Prostate gland (tissue), 2 donors: ENCODE results near the gene ABHD2. TPM values are rescaled to one million over a fixed set of nuclear protein-coding genes. Genes with fewer than 3 reads are reported as not detected.

ENCODE experiments used
- DNase-seq: peaks from one replicate; pipeline ENCODE4 v3.0.0-alpha.2; 2019; ENCODE audit warnings: low spot score
- H3K27ac ChIP-seq, 2 donors: fragments of 200-600 bp; sonication (generic); 2 replicates each; pipeline ENCODE4 v1.5.1; 2017 to 2019
- H3K27me3 ChIP-seq: fragments of 200-600 bp; sonication (generic); replicated peaks from 2 replicates; pipeline ENCODE4 v1.5.1; 2019; ENCODE audit not compliant: insufficient read depth
- H3K36me3 ChIP-seq, 2 donors: fragments of 200-600 bp; sonication (generic); 1 replicate in 1 of 2; 2 replicates in 1 of 2; pipeline versions ENCODE4 v1.5.1 to v1.8.1; 2017 to 2019
- H3K4me1 ChIP-seq: fragments of 200-600 bp; sonication (generic); replicated peaks from 2 replicates; pipeline ENCODE4 v1.5.1; 2019
- H3K4me3 ChIP-seq, 2 donors: fragments of 200-600 bp; sonication (generic); 2 replicates each; pipeline ENCODE4 v1.5.1; 2017 to 2019
- H3K9me3 ChIP-seq: fragments of 200-600 bp; sonication (generic); 2 replicates; pipeline ENCODE4 v1.5.1; 2017
- CTCF ChIP-seq, 4 experiments: fragments of 200-600 bp in 2 of 4; fragments of 450-650 bp in 2 of 4; sonication (generic) in 2 of 4; IDR thresholded peaks; 1 replicate in 3 of 4; 2 replicates in 1 of 4; pipeline ENCODE4 v1.5.1; 2016 to 2019; ENCODE audit warnings: antibody characterized with exemption in 4 of 4, mild to moderate bottlenecking in 2 of 4, moderate library complexity in 2 of 4
- POLR2A ChIP-seq: fragments of 450-650 bp; IDR thresholded peaks from one replicate; pipeline ENCODE4 v1.6.1; 2016; ENCODE audit warnings: antibody characterized with exemption, mild to moderate bottlenecking
- POLR2AphosphoS5 ChIP-seq: sonication (generic); formaldehyde crosslinking; IDR thresholded peaks from one replicate; pipeline ENCODE4 v1.6.1; 2017; ENCODE audit warnings: antibody characterized with exemption
- WGBS: methylation state at CpG from one replicate; pipeline ENCODE4 v1.1.5; 2018; 5-methylcytosine and 5-hydroxymethylcytosine counted together
- intact Hi-C: fragments of 100-400 bp; cut with DNase I; formaldehyde crosslinking; loops from one replicate; pipeline ENCODE4 v1.14.2; 2022
- total RNA-seq, 2 donors: library from RNA; depleted of rRNA; stranded (reverse); fragments of >200 nt; gene quantifications; one replicate each; pipeline ENCODE4 v1.1.0, GENCODE V29; 2016

The ABHD2 gene
- total RNA-seq, 2 donors from 2014 or later = 111 to 253 TPM

DNA sequence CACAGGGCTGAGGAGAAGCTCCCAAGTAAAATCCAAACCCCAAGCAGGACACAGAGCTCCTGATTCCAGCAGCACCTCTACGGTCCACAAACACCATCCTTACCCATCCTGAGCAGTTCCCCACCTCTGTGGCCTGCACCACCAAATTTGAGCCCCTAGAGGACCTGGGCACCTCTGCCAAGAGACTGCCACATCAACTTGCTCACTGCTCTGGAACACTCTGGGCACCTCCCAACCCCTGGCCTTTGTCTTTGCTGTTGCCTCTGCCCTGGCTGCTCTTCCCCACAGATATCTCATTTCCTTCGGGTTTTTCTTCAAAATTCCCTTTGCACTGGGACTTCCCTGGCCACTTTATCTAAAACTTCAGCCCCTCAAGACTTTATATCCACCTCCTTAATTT, 127.4 kb downstream of the ABHD2 start:
- Histone ChIP-seq H3K9me3 (no peaks in the 10 kb centered on the region), H3K27ac (no peak overlapping the region), H3K4me1 (no peaks in the 10 kb centered on the region), H3K27me3 (no peaks in the 10 kb centered on the region), H3K36me3 (no peaks in the 10 kb centered on the region), H3K4me3 (no peak overlapping the region)
- no peak for DNase-seq
- TF ChIP-seq POLR2AphosphoS5 (no peak), CTCF (IDR thresholded peaks at IDR 0.05) (no peak), POLR2A (no peak)
- WGBS = 88% methylated on average over 2 of the region's 2 CpGs
- intact Hi-C loops = no loop called here

DNA sequence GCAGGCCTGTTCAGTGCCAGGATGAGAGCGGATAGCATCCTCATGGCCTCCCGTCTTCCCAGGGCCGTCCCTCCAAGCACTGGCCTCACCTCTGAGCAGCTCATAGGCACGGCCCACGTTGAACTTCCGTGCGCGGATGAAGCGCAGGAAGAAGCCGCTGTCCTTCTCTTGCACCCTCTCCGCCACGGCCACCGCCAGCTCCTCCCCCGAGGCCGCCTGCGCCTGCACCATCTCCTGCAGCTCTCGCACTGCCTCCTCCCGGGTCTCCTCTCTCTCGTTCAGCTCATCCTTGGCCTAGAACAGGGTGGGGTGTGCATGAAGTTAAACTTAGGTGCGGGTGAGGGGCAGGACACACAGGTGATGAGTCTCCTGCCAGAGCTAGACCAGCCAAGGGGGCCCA, 128.8 kb downstream of the ABHD2 start:
- H3K4me1 ChIP-seq = no peaks in the 10 kb centered on the region
- 93% methylated on average over 20 of the region's 20 CpGs for WGBS
- TF ChIP-seq POLR2A (no peak), CTCF (IDR thresholded peaks at IDR 0.05) (no peak), POLR2AphosphoS5 (no peak)
- no peaks in the 10 kb centered on the region for H3K36me3 ChIP-seq
- intact Hi-C loops = no loop called here
- H3K27ac ChIP-seq = no peak overlapping the region
- no peak overlapping the region for H3K4me3 ChIP-seq
- H3K27me3 ChIP-seq = no peaks in the 10 kb centered on the region
- DNase-seq = no peak
- H3K9me3 ChIP-seq = no peaks in the 10 kb centered on the region

DNA sequence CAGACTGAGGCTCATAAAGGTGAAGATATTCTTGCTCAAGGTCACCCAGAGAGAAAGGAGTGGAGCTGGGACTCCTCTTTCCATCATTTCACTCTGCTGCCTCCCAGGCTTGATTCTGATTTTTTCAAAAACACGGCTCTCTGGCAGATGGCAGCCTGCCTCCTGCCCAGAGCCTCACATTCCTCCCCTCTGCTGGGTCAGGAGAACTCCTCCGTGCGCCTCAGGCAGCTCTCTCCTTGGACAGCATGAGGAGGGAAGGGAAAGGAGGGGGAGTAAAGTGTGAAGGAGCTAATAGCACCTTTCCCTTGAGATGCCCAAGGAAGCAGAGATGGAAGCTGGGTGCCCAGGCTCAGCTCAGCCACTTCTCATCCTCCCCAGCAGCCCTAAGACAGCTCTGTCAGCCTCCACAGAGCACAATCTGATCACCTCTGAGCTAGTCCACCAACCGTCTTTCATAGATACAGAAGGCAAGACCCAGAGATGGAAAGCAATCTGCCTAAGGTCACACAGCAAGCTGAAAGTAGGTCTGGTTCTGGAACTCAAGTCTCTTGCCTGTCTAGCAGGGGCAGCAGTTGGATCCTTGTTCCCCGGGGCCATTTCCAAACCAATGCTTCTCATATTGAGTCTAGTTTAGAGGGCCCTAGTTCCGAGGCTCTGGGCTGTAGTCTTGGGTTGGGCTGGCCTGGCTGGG, 129.6 kb downstream of the ABHD2 start:
- no peaks in the 10 kb centered on the region for H3K36me3 ChIP-seq
- no peak for TF ChIP-seq POLR2A
- TF ChIP-seq CTCF (IDR thresholded peaks at IDR 0.05) = no peak
- TF ChIP-seq POLR2AphosphoS5 = no peak
- WGBS = 59% methylated on average over 6 of the region's 6 CpGs
- no peak for DNase-seq
- H3K27me3 ChIP-seq = no peaks in the 10 kb centered on the region
- H3K4me1 ChIP-seq = no peaks in the 10 kb centered on the region
- intact Hi-C loops = no loop called here
- H3K4me3 ChIP-seq = no peak overlapping the region
- no peaks in the 10 kb centered on the region for H3K9me3 ChIP-seq
- H3K27ac ChIP-seq = no peak overlapping the region

DNA sequence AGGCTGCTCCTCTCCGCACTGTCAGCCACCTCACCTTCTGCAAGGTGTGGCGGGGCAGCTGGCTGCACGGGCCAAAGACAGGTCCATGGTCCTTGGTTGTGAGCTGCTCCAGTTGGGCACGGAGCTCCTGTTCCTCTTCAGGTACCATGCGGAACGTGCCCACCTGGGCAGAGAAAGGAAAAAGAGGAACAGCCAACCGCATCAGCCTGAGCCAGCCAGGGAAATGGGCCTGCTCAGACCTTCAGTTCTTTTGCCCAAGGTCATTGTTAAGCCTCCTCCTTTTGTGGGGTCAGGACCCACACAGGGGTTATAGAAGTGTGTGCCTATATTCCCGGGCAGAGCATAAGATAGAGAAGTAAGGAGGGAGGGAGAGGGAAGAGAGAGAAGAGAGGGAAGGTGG, 130.3 kb downstream of the ABHD2 start:
- intact Hi-C loops = no loop called here
- H3K27ac ChIP-seq = no peak overlapping the region
- H3K4me3 ChIP-seq = no peak overlapping the region
- WGBS = 86% methylated on average over 8 of the region's 8 CpGs
- DNase-seq = no peak
- H3K4me1 ChIP-seq = no peaks in the 10 kb centered on the region
- no peaks in the 10 kb centered on the region for H3K36me3 ChIP-seq
- no peak for TF ChIP-seq POLR2AphosphoS5
- TF ChIP-seq CTCF (IDR thresholded peaks at IDR 0.05) = no peak
- no peak for TF ChIP-seq POLR2A
- no peaks in the 10 kb centered on the region for H3K9me3 ChIP-seq
- no peaks in the 10 kb centered on the region for H3K27me3 ChIP-seq

DNA sequence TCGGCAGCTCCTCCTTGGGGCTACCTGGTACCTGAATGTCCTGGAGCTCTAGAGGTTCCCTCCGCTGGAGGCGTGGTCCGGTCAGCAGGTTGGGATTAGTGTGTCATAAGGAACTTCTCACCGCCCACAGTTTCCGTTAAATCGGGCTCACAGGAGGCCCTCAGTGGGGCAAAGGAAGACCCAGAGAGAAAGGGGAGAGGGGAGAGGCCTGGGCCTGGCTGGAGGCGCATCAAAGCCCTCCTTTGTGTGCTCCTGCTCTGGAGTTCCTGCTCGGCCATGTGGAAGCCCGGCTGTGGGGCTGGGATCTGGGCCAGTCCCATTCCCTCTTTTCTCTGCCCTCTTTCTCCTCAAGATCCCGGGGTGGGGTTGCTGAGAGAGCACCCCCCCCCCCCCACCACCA, 133.3 kb downstream of the ABHD2 start, which contains the start of gene RLBP1:
TSS of gene RLBP1 (minus strand) at position 37 of the 400 bp plus-strand sequence. CDS start 2,604 bp downstream, outside the sequence.
- Histone ChIP-seq H3K9me3 (no peaks in the 10 kb centered on the region), H3K4me3 (no peak within 1 kb of the TSS), H3K4me1 (no peaks in the 10 kb centered on the region), H3K27me3 (no peaks in the 10 kb centered on the region), H3K27ac (no peak within 1 kb of the TSS), H3K36me3 (no peaks in the 10 kb centered on the region)
- 62% methylated on average over 10 of the region's 11 CpGs for WGBS
- TF ChIP-seq POLR2A = no peak
- TF ChIP-seq CTCF (IDR thresholded peaks at IDR 0.05) = no peak
- no peak for TF ChIP-seq POLR2AphosphoS5
- no peak for DNase-seq
- intact Hi-C loops = no loop called here
